Neural cell (in vitro differentiated cells): ENCODE measurements around the gene MSMB. TPM values are rescaled to one million over a fixed set of nuclear protein-coding genes. Genes with fewer than 3 reads are reported as not detected.
"Not testable (repeated sequence)": the region's sequence is repeated elsewhere in the genome, so short reads cannot be mapped to it uniquely, and the experiment has no call there.

ENCODE experiments used
- H2AFZ ChIP-seq: fragments of 200-600, 300-800 bp; sonication (generic), shearing (Covaris generic); 2 replicates; pipeline ENCODE4 v1.6.0; 2014; ENCODE audit warnings: low read depth, mild to moderate bottlenecking, antibody characterized with exemption, low read length, moderate library complexity
- H3F3A ChIP-seq: fragments of 200-600 bp; shearing (Covaris generic); 2 replicates; pipeline ENCODE4 v1.6.1; 2016; ENCODE audit warnings: mild to moderate bottlenecking, moderate library complexity, mixed read lengths, antibody characterized with exemption, low read length; ENCODE audit not compliant: insufficient read depth, poor library complexity, severe bottlenecking
- H3K27ac ChIP-seq: fragments of 200-600, 300-800 bp; sonication (generic), shearing (Covaris generic); 2 replicates; pipeline ENCODE4 v1.5.1; 2014; ENCODE audit warnings: mild to moderate bottlenecking, low read length, moderate library complexity
- H3K27me3 ChIP-seq: fragments of 300-800, 200-600 bp; sonication (generic), shearing (Covaris generic); 2 replicates; pipeline ENCODE4 v1.6.0; 2014; ENCODE audit warnings: mild to moderate bottlenecking, low read depth, low read length, moderate library complexity; ENCODE audit not compliant: insufficient read depth
- H3K36me3 ChIP-seq: fragments of 300-800, 200-600 bp; sonication (generic), shearing (Covaris generic); 2 replicates; pipeline ENCODE4 v1.5.1; 2014; ENCODE audit warnings: mild to moderate bottlenecking, antibody characterized with exemption, low read length, moderate library complexity; ENCODE audit not compliant: insufficient read depth
- H3K4me2 ChIP-seq: fragments of 300-800, 200-600 bp; sonication (generic), shearing (Covaris generic); 2 replicates; pipeline ENCODE4 v1.6.0; 2014; ENCODE audit warnings: mild to moderate bottlenecking, low read length
- H3K4me3 ChIP-seq: fragments of 300-800, 200-600 bp; sonication (generic), shearing (Covaris generic); 2 replicates; pipeline ENCODE4 v1.5.1; 2014; ENCODE audit warnings: mild to moderate bottlenecking, low read length, moderate library complexity
- H3K79me2 ChIP-seq: fragments of 200-600 bp; shearing (Covaris generic); replicated peaks from 2 replicates; pipeline ENCODE4 v1.6.0; 2014; ENCODE audit warnings: mild to moderate bottlenecking, low read length, moderate library complexity; ENCODE audit not compliant: insufficient read depth
- H3K9ac ChIP-seq: fragments of 300-800, 200-600 bp; sonication (generic), shearing (Covaris generic); 2 replicates; pipeline ENCODE4 v1.6.1; 2016; ENCODE audit warnings: mild to moderate bottlenecking, low read length, mixed read lengths
- H3K9me2 ChIP-seq: fragments of 200-600 bp; shearing (Covaris generic); 2 replicates; pipeline ENCODE4 v1.6.1; 2016; ENCODE audit warnings: mild to moderate bottlenecking, low read length, mixed read lengths; ENCODE audit not compliant: insufficient read depth
- H3K9me3 ChIP-seq: fragments of 200-600, 300-800 bp; sonication (generic), shearing (Covaris generic); 2 replicates; pipeline ENCODE4 v1.6.1; 2016; ENCODE audit warnings: mild to moderate bottlenecking, mixed run types, low read length, moderate library complexity, mixed read lengths
- H4K20me1 ChIP-seq: fragments of 200-600 bp; shearing (Covaris generic); 2 replicates; pipeline ENCODE4 v1.6.1; 2016; ENCODE audit warnings: mild to moderate bottlenecking, mixed run types; ENCODE audit not compliant: insufficient read depth
- EP300 ChIP-seq: fragments of 450-650 bp; conservative IDR thresholded peaks from 2 replicates; pipeline ENCODE4 v1.6.1; 2014; ENCODE audit warnings: antibody characterized with exemption, mild to moderate bottlenecking, moderate library complexity; ENCODE audit not compliant: poor library complexity, severe bottlenecking
- EZH2 ChIP-seq: fragments of 200-600, 300-800 bp; shearing (Covaris generic), sonication (generic); IDR thresholded peaks from 2 replicates; pipeline ENCODE4 v1.6.1; 2014; ENCODE audit warnings: antibody characterized with exemption, low read length, borderline replicate concordance, mild to moderate bottlenecking; ENCODE audit not compliant: insufficient read depth, poor library complexity, severe bottlenecking
- MXI1 ChIP-seq: fragments of 450-650 bp; conservative IDR thresholded peaks from 2 replicates; pipeline ENCODE4 v1.6.1; 2014; ENCODE audit warnings: antibody characterized with exemption, mild to moderate bottlenecking; ENCODE audit not compliant: poor library complexity, severe bottlenecking
- POLR2AphosphoS5 ChIP-seq: IDR thresholded peaks from 2 replicates; pipeline ENCODE4 v1.6.1; 2012
- RAD21 ChIP-seq: fragments of 450-650 bp; conservative IDR thresholded peaks from 2 replicates; pipeline ENCODE4 v1.6.1; 2014; ENCODE audit warnings: antibody characterized with exemption, mild to moderate bottlenecking, moderate library complexity
- SMC3 ChIP-seq: fragments of 450-650 bp; conservative IDR thresholded peaks from 2 replicates; pipeline ENCODE4 v1.6.1; 2014; ENCODE audit warnings: antibody characterized with exemption, mild to moderate bottlenecking, moderate library complexity; ENCODE audit not compliant: poor library complexity
- TAF1 ChIP-seq: IDR thresholded peaks from 2 replicates; pipeline ENCODE4 v1.6.1; 2012; ENCODE audit warnings: low read depth
- polyA plus RNA-seq: library from polyadenylated mRNA; depleted of rRNA; stranded (reverse); fragments of >200 nt; gene quantifications from 2 replicates; pipeline ENCODE4 v1.2.3, GENCODE V29; 2014
- TF ChIP-seq, protein P1 (sequence below): fragments of 450-650 bp; IDR thresholded peaks from 2 replicates; pipeline ENCODE4 v1.5.1; 2014; ENCODE audit warnings: antibody characterized with exemption, mild to moderate bottlenecking, moderate library complexity; ENCODE audit not compliant: poor library complexity, severe bottlenecking
- TF ChIP-seq, protein P2 (sequence below): IDR thresholded peaks from 2 replicates; pipeline ENCODE4 v1.6.1; 2012; ENCODE audit warnings: borderline replicate concordance

MSMB gene
- polyA plus RNA-seq, 1 donor from 2014 or later = not detected

DNA sequence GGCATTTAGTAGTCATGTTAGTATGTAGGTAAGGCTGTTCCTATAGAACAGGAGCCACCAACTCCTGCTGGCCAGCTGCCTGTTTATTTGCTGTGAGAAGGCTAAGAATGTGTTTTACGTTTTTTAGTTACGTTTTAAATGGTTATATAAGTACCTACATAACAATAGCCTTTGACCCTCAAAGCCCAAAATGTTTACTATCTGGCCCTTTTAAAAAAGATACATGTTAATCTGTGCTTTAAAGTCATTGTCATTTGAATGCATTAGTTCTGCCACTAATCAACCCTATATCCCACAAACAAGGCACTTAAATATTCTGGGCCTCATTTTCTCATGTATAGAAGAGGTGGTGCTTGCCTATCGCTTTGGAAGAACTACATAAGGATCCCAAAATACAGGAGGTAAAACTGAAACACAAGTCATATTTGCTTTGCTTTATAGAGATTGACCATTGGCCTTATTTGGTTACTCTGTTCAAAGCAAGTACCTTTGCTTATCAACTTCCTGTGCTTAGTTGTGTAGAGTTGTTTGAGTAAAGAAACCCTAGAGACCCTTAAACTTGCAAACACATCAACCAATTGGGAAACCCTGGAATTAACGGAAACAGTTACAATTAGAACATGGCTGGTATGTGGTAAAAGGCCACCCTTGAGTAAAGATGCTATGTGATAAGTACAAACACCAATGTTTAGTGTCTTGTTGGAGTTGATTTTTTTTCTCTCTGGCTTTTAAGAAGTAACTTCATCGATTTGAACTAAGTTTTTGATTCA, 47.9 kb downstream of the MSMB start:
- H3K4me2 ChIP-seq = no peak overlapping the region
- no peaks in the 10 kb centered on the region for H3K79me2 ChIP-seq
- H2AFZ ChIP-seq = no peak overlapping the region
- H3K4me3 ChIP-seq = no peak overlapping the region
- H3K27ac ChIP-seq = no peak overlapping the region
- H4K20me1 ChIP-seq = no peaks in the 10 kb centered on the region
- peaks cover 3% of the 10 kb centered on the region for H3K36me3 ChIP-seq
- H3K27me3 ChIP-seq = no peaks in the 10 kb centered on the region
- no peaks in the 10 kb centered on the region for H3K9me2 ChIP-seq
- no peak for TF ChIP-seq MXI1
- no peak for TF ChIP-seq SMC3
- no peak for TF ChIP-seq EP300
- TF ChIP-seq, protein P1, sequence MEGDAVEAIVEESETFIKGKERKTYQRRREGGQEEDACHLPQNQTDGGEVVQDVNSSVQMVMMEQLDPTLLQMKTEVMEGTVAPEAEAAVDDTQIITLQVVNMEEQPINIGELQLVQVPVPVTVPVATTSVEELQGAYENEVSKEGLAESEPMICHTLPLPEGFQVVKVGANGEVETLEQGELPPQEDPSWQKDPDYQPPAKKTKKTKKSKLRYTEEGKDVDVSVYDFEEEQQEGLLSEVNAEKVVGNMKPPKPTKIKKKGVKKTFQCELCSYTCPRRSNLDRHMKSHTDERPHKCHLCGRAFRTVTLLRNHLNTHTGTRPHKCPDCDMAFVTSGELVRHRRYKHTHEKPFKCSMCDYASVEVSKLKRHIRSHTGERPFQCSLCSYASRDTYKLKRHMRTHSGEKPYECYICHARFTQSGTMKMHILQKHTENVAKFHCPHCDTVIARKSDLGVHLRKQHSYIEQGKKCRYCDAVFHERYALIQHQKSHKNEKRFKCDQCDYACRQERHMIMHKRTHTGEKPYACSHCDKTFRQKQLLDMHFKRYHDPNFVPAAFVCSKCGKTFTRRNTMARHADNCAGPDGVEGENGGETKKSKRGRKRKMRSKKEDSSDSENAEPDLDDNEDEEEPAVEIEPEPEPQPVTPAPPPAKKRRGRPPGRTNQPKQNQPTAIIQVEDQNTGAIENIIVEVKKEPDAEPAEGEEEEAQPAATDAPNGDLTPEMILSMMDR = no peak
- no peak for TF ChIP-seq EZH2
- no peak for TF ChIP-seq RAD21
- TF ChIP-seq POLR2AphosphoS5 = no peak
- TF ChIP-seq, protein P2, sequence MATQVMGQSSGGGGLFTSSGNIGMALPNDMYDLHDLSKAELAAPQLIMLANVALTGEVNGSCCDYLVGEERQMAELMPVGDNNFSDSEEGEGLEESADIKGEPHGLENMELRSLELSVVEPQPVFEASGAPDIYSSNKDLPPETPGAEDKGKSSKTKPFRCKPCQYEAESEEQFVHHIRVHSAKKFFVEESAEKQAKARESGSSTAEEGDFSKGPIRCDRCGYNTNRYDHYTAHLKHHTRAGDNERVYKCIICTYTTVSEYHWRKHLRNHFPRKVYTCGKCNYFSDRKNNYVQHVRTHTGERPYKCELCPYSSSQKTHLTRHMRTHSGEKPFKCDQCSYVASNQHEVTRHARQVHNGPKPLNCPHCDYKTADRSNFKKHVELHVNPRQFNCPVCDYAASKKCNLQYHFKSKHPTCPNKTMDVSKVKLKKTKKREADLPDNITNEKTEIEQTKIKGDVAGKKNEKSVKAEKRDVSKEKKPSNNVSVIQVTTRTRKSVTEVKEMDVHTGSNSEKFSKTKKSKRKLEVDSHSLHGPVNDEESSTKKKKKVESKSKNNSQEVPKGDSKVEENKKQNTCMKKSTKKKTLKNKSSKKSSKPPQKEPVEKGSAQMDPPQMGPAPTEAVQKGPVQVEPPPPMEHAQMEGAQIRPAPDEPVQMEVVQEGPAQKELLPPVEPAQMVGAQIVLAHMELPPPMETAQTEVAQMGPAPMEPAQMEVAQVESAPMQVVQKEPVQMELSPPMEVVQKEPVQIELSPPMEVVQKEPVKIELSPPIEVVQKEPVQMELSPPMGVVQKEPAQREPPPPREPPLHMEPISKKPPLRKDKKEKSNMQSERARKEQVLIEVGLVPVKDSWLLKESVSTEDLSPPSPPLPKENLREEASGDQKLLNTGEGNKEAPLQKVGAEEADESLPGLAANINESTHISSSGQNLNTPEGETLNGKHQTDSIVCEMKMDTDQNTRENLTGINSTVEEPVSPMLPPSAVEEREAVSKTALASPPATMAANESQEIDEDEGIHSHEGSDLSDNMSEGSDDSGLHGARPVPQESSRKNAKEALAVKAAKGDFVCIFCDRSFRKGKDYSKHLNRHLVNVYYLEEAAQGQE = no peak
- TF ChIP-seq TAF1 = no peak
- H3K9me3 ChIP-seq = no peaks in the 10 kb centered on the region
- no peaks in the 10 kb centered on the region for H3F3A ChIP-seq
- H3K9ac ChIP-seq = no peak overlapping the region

DNA sequence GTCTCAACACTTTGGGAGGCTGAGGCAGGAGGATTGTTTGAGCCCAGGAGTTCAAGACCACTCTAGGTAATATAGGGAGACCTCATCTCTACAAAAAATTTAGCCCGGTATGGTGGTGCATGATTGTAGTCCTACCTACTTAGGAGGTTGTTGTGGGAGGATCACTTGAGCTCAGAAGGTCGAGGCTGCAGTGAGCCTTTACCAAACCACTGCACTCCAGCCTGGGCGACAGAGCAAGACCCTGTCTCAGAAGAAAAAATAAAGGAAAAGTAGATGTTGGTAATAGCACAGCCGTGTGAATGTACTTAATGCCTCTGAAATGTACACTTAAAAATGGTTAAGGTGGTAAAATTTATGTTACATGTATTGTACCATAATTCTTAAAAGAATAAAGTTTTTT, 48.5 kb downstream of the MSMB start:
- H3K4me3 ChIP-seq = no peak overlapping the region
- H4K20me1 ChIP-seq = no peaks in the 10 kb centered on the region
- TF ChIP-seq EZH2 (no peak), TAF1 (no peak), EP300 (no peak), POLR2AphosphoS5 (no peak), SMC3 (no peak), MXI1 (no peak), RAD21 (no peak)
- TF ChIP-seq, protein P2 = no peak
- TF ChIP-seq, protein P1 = no peak
- H3K27ac ChIP-seq = no peak overlapping the region
- H3F3A ChIP-seq = no peaks in the 10 kb centered on the region
- H3K9me3 ChIP-seq = no peaks in the 10 kb centered on the region
- no peaks in the 10 kb centered on the region for H3K79me2 ChIP-seq
- no peaks in the 10 kb centered on the region for H3K27me3 ChIP-seq
- no peak overlapping the region for H2AFZ ChIP-seq
- no peak overlapping the region for H3K4me2 ChIP-seq
- no peaks in the 10 kb centered on the region for H3K9me2 ChIP-seq
- no peak overlapping the region for H3K9ac ChIP-seq
- H3K36me3 ChIP-seq = no peaks in the 10 kb centered on the region

DNA sequence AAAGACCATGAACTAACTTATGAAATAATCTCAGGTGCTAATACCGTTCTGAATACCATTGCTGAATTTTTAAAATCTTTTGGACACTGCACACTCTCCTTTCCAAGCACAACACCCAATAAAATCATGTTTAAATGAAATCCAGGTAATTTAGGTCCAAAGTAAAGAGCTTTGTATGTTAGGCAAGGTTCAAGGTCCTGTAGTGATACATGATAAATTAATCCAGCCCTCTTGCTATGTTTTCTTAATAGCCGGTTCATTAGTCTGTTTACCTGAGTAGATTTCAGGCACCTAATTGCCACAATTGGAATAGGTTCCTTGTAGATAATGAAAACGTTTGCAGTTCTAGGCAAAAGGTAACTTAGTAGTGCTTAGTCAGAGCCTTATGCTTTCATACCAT, 60.5 kb downstream of the MSMB start:
- H3K9me3 ChIP-seq, H3K27me3 ChIP-seq, H3F3A ChIP-seq, H3K4me2 ChIP-seq, H2AFZ ChIP-seq, H4K20me1 ChIP-seq, H3K4me3 ChIP-seq, H3K9ac ChIP-seq, H3K79me2 ChIP-seq, H3K36me3 ChIP-seq, H3K9me2 ChIP-seq, H3K27ac ChIP-seq: not testable (repeated sequence)
